Activated T-cell treated with anti-CD3 and anti-CD28 coated beads, Interleukin-2, amount 50 U/mL, for 24 hours (primary cell): ENCODE data around the gene RPS19.
A peak's percentile ranks its signal among the peaks of the same experiment; 100 is the strongest.

Experiments
- DNase-seq: peaks from one replicate; pipeline ENCODE4 v3.0.0-alpha.2; 2020
- H3K27ac Mint-ChIP-seq: 2 replicates; pipeline ENCODE4 v1.8.0; 2020; ENCODE audit warnings: mild to moderate bottlenecking, mixed read lengths
- H3K27me3 Mint-ChIP-seq: 2 replicates; pipeline ENCODE4 v1.8.0; 2020; ENCODE audit warnings: mixed read lengths
- H3K36me3 Mint-ChIP-seq: 2 replicates; pipeline ENCODE4 v1.8.0; 2020; ENCODE audit warnings: low read depth, mixed read lengths
- H3K4me1 Mint-ChIP-seq: 2 replicates; pipeline ENCODE4 v1.8.0; 2020; ENCODE audit warnings: low read depth, mixed read lengths
- H3K4me3 Mint-ChIP-seq: 2 replicates; pipeline ENCODE4 v1.8.0; 2020; ENCODE audit warnings: mild to moderate bottlenecking, moderate library complexity, mixed read lengths
- H3K9me3 Mint-ChIP-seq: 2 replicates; pipeline ENCODE4 v1.8.0; 2020; ENCODE audit warnings: mixed read lengths

Gene RPS19

DNA sequence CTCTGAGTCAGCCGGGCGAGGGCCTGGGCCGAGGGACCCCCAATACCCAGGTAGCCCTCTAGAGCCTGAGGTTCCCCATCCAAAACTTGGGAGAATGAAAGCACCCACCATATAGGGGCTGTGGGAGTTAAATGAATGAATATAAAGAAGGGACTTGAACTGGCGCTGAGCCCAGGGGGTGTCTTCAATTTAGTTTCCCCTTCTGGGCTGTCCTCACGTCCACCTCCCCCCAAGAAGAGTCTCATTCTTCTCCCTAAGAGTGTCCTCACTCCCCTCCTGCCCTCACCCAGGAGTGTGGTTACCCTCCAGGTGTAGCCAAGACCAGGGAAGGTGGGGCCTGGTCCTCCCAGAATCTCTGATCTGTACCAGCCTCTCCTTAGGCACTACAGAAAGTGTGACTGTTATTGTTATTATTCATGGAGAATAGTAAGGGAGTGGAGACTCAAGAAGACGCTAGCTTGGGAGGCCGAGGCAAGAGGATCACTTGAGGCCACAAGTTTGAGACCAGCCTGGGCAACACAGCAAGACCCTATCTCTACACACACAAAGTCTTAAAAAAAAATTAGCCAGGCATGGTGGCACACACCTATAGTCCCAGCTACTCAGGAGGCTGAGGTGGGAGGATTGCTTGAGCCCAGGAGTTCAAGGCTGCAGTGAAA, 19.7 kb downstream of the RPS19 start:
- no peak for DNase-seq
- peaks cover 18% of the 10 kb centered on the region for H3K36me3 Mint-ChIP-seq
- H3K27me3 Mint-ChIP-seq, result no peaks in the 10 kb centered on the region
- H3K4me3 Mint-ChIP-seq, result no peak overlapping the region
- H3K27ac Mint-ChIP-seq, result peak overlapping the region; percentile 74
- peaks cover 69% of the 10 kb centered on the region for H3K4me1 Mint-ChIP-seq
- H3K9me3 Mint-ChIP-seq, result no peaks in the 10 kb centered on the region

DNA sequence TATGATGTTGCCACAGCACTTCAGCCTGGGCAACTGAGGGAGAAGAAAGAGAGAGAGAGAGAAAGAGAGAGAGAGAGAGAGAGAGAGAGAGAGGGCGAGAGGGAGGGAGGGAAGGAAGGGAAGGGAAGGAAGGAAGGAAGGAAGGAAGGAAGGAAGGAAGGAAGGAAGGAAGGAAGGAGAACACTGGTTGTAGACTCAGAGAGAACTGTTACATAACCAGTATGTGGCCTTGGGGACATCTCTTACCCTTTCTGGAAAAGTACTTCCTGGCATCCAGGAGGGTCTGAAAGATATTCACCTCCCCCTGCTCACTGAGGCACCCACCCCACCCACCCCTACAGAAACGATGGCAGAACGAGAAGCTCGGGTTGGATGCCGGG, 20.3 kb downstream of the RPS19 start:
- Mint-ChIP-seq H3K27me3 (no peaks in the 10 kb centered on the region), H3K36me3 (peaks cover 22% of the 10 kb centered on the region), H3K4me1 (peaks cover 68% of the 10 kb centered on the region), H3K9me3 (no peaks in the 10 kb centered on the region), H3K4me3 (no peak overlapping the region), H3K27ac (peak overlapping the region; percentile 74)
- no peak for DNase-seq

DNA sequence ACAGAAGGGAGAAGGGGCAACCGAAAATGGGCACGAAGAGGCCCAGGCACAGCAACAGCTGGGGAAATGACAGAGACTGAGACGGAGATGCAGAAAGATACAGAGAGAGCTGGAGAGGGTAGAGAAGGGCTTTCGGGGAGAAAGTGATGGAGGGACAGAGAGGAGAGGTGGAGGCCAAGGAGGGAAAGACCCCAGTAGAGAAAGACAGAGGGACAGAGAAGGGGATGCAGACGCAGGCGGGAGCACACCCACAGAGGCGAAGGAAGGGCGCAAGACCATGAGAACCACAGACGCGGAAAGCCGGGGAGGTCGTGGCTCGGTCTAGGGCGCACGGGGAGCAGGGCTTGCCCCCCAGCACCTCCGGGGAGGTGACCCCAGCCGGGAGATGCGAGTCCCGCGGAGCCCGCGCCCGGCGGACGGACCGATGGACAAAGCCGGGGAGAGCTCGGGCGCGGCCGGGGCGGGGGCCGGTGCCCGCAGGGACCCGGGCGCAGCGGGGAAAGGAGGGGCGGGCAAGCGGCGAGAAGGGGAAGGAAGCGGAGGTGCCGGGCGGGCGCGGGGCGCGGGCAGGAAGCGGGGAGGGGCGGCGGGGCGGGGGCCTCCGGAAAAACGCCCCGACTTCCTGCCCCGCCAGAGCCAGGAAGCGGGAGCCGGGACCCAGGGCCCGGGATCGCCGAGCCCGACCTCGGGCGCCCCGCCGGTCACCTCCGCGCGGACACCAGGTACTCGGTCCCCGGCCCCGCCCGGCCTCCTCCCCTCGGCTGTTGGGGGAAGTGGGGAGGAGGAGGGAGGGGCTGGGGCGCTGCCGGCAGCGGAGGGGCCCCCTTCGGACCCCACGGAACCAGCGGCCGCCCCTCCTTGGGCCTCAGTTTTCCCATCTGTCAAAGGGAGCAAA, 22.8 kb downstream of the RPS19 start, which contains the start of gene ARHGEF1:
Gene ARHGEF1, plus strand, starts transcription at position 617 of the 895 bp plus-strand sequence. CDS start 4,899 bp downstream, outside the sequence.
- H3K4me3 Mint-ChIP-seq, result peak within 1 kb of the TSS; percentile 97
- H3K27me3 Mint-ChIP-seq, result no peaks in the 10 kb centered on the region
- no peaks in the 10 kb centered on the region for H3K9me3 Mint-ChIP-seq
- peak; percentile 80 for DNase-seq
- H3K4me1 Mint-ChIP-seq, result peaks cover 69% of the 10 kb centered on the region
- H3K36me3 Mint-ChIP-seq, result peaks cover 36% of the 10 kb centered on the region
- peak within 1 kb of the TSS; percentile 96 for H3K27ac Mint-ChIP-seq

DNA sequence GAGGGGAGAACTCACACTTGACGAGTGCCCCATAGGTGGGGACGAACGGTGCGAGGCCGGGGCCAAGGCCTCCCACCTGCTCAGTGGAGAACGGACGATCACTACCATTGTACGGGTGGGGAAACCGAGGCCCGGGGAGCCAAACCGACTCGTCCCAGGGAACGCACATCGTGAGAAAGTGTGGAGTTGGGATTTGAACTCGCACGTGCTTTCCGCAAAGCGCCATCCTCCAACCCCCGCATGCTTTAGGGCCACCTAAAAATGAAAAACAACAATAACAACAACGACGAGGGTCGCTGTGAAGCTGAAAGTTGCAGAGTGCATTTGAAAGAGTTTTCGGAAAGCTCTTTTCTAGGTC, 23.4 kb downstream of the RPS19 start:
- Mint-ChIP-seq H3K9me3 (no peaks in the 10 kb centered on the region), H3K36me3 (peaks cover 42% of the 10 kb centered on the region)

DNA sequence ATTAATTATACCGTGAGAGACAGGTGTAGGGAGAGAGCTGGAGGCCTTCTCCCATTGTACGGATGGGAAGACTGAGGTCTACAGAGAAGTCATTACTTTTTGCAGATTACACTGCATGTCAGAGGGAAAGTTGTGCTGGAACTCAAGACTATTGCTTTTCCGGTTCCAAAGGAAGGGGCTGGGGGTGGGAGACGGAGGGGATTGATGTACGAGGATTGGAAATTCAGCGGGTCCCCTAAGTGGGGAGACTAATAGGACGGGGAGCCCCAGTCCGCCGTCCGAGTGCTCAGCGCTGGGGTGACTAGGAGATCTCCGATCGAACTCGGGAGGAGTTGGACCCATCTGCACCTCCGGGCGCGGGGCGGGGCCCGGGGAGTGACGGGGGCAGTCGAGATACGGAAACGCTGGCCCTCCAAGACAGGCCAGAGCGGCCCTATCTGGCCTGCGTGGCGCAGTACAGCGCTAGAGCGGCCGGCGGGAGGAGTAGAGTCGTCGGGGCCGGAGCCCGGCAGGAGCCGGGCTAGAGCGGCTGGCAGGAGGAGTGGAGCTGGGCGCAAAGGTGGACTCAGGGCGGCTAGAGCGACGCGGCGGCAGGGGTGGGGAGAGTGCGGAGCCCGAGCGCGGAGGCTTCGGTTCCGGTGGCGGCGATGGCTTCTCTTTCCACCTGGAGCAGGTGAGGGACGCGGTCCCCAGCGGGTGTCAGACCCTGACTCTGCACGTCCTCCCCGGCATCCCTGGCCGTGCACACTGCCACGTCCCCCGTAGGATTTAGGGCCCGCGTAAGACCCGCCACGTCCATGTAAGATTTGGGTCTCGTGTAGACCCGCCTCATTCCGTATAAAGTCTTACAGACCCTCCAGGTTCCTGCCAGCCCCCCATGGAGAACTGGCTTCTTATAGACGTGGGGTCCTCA, 24.0 kb downstream of the RPS19 start:
- Mint-ChIP-seq H3K9me3 (no peaks in the 10 kb centered on the region), H3K27me3 (no peaks in the 10 kb centered on the region), H3K4me1 (peaks cover 69% of the 10 kb centered on the region), H3K27ac (peak overlapping the region; percentile 96), H3K36me3 (peaks cover 48% of the 10 kb centered on the region), H3K4me3 (peak overlapping the region; percentile 97)
- DNase-seq, result peak; percentile 92

More for the DNA sequence above, 23.4 kb downstream of the RPS19 start:
- peaks cover 69% of the 10 kb centered on the region for H3K4me1 Mint-ChIP-seq
- DNase-seq, result no peak
- peak overlapping the region; percentile 97 for H3K4me3 Mint-ChIP-seq
- no peaks in the 10 kb centered on the region for H3K27me3 Mint-ChIP-seq
- H3K27ac Mint-ChIP-seq, result peak overlapping the region; percentile 96

DNA sequence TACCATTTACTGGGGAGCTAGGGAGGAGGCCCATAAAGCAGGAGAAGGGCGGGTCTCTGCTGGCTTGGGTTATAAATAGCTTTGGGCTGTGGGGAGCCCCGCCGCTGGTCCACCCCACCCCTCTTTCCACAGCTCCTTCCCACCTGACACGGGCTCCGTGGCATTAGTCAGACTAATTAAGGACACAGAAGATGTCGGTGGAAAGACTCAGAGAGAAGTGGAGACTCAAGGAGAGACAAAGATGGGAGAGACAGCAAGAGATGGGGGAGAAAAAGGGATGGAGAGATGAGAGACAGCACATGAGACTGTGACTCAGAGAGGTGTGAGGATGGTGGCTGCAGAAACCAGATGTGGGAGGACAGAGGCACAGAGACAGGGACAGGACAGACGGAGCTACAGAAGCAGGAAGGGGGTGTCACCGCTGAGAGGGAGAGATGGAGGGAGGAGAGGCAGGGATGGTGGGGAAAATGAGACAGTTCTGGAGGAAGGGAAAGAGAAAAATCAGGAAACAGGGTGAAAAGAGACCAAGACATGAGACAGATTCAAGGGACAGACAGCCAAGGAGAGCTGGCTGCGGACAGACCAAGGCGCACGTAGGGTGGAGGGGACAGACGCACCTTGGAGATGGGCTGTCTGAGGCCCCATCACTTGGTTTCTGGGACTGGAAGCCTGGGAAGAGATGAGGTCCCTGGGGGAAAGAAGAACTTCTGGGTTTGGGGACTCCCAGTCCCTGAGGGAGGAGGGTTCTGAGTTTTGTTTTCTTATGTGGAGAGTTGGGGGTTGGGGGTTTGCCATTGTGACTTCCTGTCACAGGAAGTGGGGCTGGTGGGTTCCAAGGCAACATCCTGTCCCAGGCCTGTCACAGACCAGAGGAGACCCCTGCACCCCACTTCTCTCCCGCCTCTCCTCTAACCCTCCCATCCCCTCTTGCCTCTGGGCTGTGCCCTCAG, 27.0 kb downstream of the RPS19 start:
- Mint-ChIP-seq H3K36me3 (peaks cover 75% of the 10 kb centered on the region), H3K27me3 (no peaks in the 10 kb centered on the region), H3K4me1 (peaks cover 75% of the 10 kb centered on the region), H3K27ac (peak overlapping the region; percentile 95), H3K4me3 (peak overlapping the region; percentile 97), H3K9me3 (no peaks in the 10 kb centered on the region)
- no peak for DNase-seq

DNA sequence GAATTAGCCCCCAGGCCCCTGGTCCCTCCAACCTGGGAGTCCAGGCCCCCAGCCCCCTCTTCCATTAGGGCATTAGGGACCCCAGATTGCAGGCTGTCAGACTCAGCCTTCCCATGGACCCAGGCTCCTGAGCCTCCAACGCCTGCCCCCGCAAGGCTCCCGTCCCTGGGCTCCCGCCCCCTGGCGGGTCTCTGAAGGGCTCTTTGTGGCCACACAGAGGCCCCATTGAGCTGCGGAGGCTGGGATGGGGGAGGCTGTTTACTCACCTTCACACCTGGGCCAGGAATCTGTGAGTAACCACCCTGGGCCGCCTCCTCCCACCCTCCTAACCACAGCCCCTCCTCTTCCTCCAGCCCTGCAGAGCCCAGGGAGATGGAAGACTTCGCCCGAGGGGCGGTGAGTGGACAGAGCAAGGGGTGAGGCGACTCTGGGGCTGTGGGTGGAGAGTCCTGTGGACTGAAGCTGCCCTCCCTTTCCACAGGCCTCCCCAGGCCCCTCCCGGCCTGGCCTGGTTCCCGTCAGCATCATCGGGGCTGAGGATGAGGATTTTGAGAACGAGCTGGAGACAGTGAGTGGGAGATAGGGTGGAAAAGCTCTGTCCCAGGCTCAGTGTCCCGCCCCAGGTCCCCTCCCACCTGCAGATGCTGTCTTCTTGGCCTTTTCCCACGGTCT, 27.8 kb downstream of the RPS19 start:
- Mint-ChIP-seq H3K4me3 (peak overlapping the region; percentile 97), H3K4me1 (peaks cover 75% of the 10 kb centered on the region), H3K36me3 (peaks cover 78% of the 10 kb centered on the region), H3K27ac (peak overlapping the region; percentile 95), H3K27me3 (no peaks in the 10 kb centered on the region), H3K9me3 (no peaks in the 10 kb centered on the region)
- peak; percentile 89 for DNase-seq

DNA sequence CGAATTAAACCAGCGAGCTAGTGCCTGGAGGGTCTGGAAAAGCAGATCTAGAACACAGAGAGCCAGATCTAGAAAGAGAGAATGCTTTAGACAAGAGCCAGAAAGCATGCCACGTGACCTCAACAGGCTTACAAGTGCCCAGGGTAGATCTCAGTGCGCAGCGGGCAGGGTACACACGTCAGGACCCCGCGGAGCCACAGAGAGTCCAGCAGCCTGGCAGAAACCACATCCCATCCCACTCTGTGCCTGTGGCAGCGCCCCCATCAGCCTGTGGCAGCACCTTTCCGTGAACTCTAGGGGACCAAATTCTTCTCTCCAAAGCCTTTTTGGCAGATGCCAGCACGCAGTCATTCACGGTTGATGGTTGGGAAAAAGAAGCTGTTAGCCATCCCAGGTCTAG, 28.9 kb downstream of the RPS19 start:
- Mint-ChIP-seq H3K27me3 (no peaks in the 10 kb centered on the region), H3K9me3 (no peaks in the 10 kb centered on the region), H3K27ac (peak overlapping the region; percentile 95), H3K36me3 (peaks cover 76% of the 10 kb centered on the region), H3K4me1 (peaks cover 79% of the 10 kb centered on the region), H3K4me3 (peak overlapping the region; percentile 97)
- no peak for DNase-seq

DNA sequence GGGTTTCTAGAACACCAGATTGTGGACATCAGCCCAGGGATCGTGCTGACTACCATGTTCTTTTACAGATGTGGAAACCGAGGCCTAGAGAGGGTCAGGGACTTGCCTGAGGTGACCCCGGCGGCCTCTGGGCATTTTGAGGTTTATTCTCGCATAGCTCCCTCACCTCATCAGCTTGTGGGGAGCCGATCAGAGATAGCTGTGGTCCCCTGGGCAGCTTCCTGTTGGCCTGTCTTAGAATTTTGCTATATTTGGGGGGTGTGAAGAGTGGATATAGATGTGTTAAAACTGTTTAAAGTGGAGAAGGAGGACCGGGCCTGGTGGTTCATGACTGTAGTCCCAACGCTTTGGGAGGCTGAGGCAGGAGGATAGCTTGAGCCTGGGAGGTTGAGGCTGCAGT, 29.8 kb downstream of the RPS19 start:
- no peaks in the 10 kb centered on the region for H3K9me3 Mint-ChIP-seq
- H3K27ac Mint-ChIP-seq, result peak overlapping the region; percentile 95
- H3K4me1 Mint-ChIP-seq, result peaks cover 82% of the 10 kb centered on the region
- no peak for DNase-seq
- H3K36me3 Mint-ChIP-seq, result peaks cover 74% of the 10 kb centered on the region
- H3K27me3 Mint-ChIP-seq, result no peaks in the 10 kb centered on the region
- H3K4me3 Mint-ChIP-seq, result no peak overlapping the region

DNA sequence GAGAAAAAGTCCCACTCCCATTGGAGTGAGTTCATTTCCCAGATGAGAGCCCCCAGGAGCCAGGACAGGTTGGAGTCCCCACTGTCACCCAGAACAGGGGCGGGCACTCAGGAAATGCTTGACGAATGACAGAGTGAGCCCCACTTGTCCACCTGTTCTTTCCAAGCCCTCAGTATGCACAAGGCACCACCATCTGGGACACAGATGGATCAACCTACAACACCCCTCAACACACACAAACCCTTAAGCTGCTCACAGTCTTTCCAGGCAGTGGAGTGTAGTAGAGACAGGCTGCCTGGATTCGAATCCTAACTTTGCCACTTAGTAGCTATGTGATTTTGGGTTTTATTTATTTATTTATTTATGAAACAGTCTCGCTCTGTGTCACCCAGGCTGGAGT, 30.9 kb downstream of the RPS19 start:
- H3K4me3 Mint-ChIP-seq, result no peak overlapping the region
- peaks cover 77% of the 10 kb centered on the region for H3K36me3 Mint-ChIP-seq
- H3K27me3 Mint-ChIP-seq, result no peaks in the 10 kb centered on the region
- H3K4me1 Mint-ChIP-seq, result peaks cover 83% of the 10 kb centered on the region
- H3K27ac Mint-ChIP-seq, result peak overlapping the region; percentile 29
- H3K9me3 Mint-ChIP-seq, result no peaks in the 10 kb centered on the region
- DNase-seq, result no peak

DNA sequence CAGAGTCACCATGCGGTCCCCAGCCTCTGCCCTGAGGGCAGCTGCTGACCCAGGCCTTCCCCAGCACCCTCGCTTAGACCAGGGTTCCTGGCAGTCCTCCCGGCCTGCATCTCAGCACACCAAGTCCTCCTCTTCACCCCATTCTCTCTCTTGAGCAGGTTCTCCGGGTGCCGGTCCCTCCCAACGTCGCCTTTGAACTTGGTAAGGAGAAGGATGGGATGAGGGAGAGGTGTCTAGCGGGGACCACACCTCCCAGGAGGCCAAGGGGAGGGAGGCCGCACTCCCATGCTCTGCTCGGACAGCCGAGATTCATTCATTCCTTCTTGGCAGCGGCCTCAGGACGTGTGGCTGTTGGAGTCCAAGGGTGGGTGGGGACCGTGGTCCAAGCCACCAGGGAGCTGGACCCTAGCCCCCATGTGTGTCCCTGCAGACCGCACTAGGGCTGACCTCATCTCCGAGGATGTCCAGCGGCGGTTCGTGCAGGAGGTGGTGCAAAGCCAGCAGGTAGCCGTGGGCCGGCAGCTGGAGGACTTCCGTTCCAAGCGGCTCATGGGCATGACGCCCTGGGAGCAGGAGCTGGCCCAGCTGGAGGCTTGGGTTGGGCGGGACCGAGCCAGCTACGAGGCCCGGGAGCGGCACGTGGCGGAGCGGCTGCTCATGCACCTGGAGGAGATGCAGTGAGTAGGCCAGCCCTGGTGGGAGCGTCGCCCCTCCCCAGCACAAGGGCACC, 32.3 kb downstream of the RPS19 start:
- peaks cover 74% of the 10 kb centered on the region for H3K4me1 Mint-ChIP-seq
- peak overlapping the region; percentile 92 for H3K27ac Mint-ChIP-seq
- H3K27me3 Mint-ChIP-seq, result no peaks in the 10 kb centered on the region
- peaks cover 72% of the 10 kb centered on the region for H3K36me3 Mint-ChIP-seq
- no peak for DNase-seq
- H3K4me3 Mint-ChIP-seq, result no peak overlapping the region
- no peaks in the 10 kb centered on the region for H3K9me3 Mint-ChIP-seq

DNA sequence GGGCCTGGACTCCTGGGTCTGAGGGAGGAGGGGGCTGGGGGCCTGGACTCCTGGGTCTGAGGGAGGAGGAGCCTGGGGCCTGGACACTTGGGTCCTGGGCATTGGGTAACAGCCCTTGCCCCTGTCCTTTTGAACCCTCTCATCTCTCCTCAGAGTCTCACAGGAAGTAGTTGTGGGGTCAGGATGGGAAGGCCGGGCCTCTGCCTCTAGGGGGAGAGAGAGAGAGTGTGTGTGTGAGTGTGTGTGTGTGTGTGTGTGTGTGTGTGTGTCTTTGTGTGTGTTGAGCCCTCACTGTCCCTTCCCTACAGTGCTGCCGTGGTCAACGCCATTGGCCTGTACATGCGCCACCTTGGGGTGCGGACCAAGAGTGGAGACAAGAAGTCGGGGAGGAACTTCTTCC, 33.8 kb downstream of the RPS19 start:
- H3K9me3 Mint-ChIP-seq, result no peaks in the 10 kb centered on the region

More for the DNA sequence above, 33.8 kb downstream of the RPS19 start:
- H3K27ac Mint-ChIP-seq, result peak overlapping the region; percentile 87
- peaks cover 75% of the 10 kb centered on the region for H3K36me3 Mint-ChIP-seq
- peak; percentile 47 for DNase-seq
- no peaks in the 10 kb centered on the region for H3K27me3 Mint-ChIP-seq
- peaks cover 71% of the 10 kb centered on the region for H3K4me1 Mint-ChIP-seq
- H3K4me3 Mint-ChIP-seq, result no peak overlapping the region
